IMR-90 (cell line): Measurements from ENCODE around the gene MGST2. TPM values are rescaled to one million over a fixed set of nuclear protein-coding genes. Genes with fewer than 3 reads are reported as not detected.

Experiments used
- ATAC-seq: fragments of 200-7000 bp; cut with Tn5 transposase; 2 replicates; pipeline ENCODE4 v1.9.1; 2020; ENCODE audit warnings: low read depth, mild to moderate bottlenecking, moderate library complexity
- BruUV-seq: library from RNA; stranded (reverse); fragments of 400-500 nt; replicated peaks from 2 replicates; lab custom pipeline; 2021; lab: Mats Ljungman, UMichigan
- CTCF ChIA-PET: fragments of 300-600 bp; formaldehyde crosslinking; extraction: SDS; loops from one replicate; lab custom pipeline; 2021; ENCODE audit warnings: antibody characterized with exemption; lab: Yijun Ruan, JAX
- POLR2A ChIA-PET: fragments of 300-600 bp; sonication (Branson Sonifier 250); formaldehyde crosslinking; loops from one replicate; lab custom pipeline; 2022; ENCODE audit warnings: antibody characterized with exemption; ENCODE audit not compliant: unreplicated experiment; lab: Charles Lee
- DNase-seq: peaks from one replicate; pipeline ENCODE4 v3.0.0; 2013
- H2AFZ ChIP-seq: replicated peaks from 2 replicates; pipeline ENCODE3; 2013; ENCODE audit warnings: low read length, mild to moderate bottlenecking; ENCODE audit not compliant: poor library complexity
- H2AK5ac ChIP-seq: 2 replicates; pipeline ENCODE4 v1.6.1; 2013; ENCODE audit warnings: low read depth, low read length, inconsistent platforms
- H2AK9ac ChIP-seq: replicated peaks from 2 replicates; pipeline ENCODE3; 2013; ENCODE audit warnings: mild to moderate bottlenecking, low read depth, low read length, moderate library complexity; ENCODE audit not compliant: poor library complexity
- H2BK120ac ChIP-seq: 2 replicates; pipeline ENCODE4 v1.6.1; 2013; ENCODE audit warnings: low read depth, low read length, inconsistent platforms
- H2BK15ac ChIP-seq: 3 replicates; pipeline ENCODE4 v1.6.1; 2013; ENCODE audit warnings: low read depth, low read length, inconsistent platforms
- H2BK20ac ChIP-seq: 2 replicates; pipeline ENCODE4 v1.6.1; 2013; ENCODE audit warnings: low read depth, mild to moderate bottlenecking, inconsistent platforms, low read length, moderate library complexity
- H2BK5ac ChIP-seq: 2 replicates; pipeline ENCODE4 v1.6.1; 2013; ENCODE audit warnings: mild to moderate bottlenecking, low read depth, low read length, inconsistent platforms; ENCODE audit not compliant: poor library complexity, severe bottlenecking
- H3K14ac ChIP-seq: replicated peaks from 2 replicates; pipeline ENCODE4 v1.6.1; 2013; ENCODE audit warnings: low read depth, low read length, inconsistent platforms
- H3K18ac ChIP-seq: 2 replicates; pipeline ENCODE4 v1.6.1; 2013; ENCODE audit warnings: low read depth, low read length, control low read depth
- H3K23ac ChIP-seq: 2 replicates; pipeline ENCODE4 v1.6.1; 2013; ENCODE audit warnings: low read depth, low read length, inconsistent platforms
- H3K27ac ChIP-seq: 2 replicates; pipeline ENCODE4 v1.5.1; 2013; ENCODE audit warnings: mild to moderate bottlenecking, control low read depth, low read length; ENCODE audit not compliant: insufficient read depth
- H3K27me3 ChIP-seq: 2 replicates; pipeline ENCODE4 v1.6.1; 2013; ENCODE audit warnings: low read length; ENCODE audit not compliant: control insufficient read depth, insufficient read depth
- H3K36me3 ChIP-seq: 2 replicates; pipeline ENCODE4 v1.6.1; 2013; ENCODE audit warnings: low read length, mixed read lengths; ENCODE audit not compliant: control insufficient read depth, insufficient read depth
- H3K4ac ChIP-seq: 2 replicates; pipeline ENCODE4 v1.6.1; 2013; ENCODE audit warnings: low read depth, low read length, inconsistent platforms
- H3K4me1 ChIP-seq: 2 replicates; pipeline ENCODE4 v1.6.1; 2013; ENCODE audit warnings: low read length, mixed read lengths; ENCODE audit not compliant: control insufficient read depth, insufficient read depth
- H3K4me2 ChIP-seq: 2 replicates; pipeline ENCODE4 v1.6.1; 2013; ENCODE audit warnings: low read depth, mild to moderate bottlenecking, control low read depth, low read length, moderate library complexity
- H3K4me3 ChIP-seq: 2 replicates; pipeline ENCODE4 v1.5.1; 2013; ENCODE audit warnings: low read depth, mild to moderate bottlenecking, control low read depth, low read length, moderate library complexity; ENCODE audit not compliant: insufficient read depth
- H3K56ac ChIP-seq: 2 replicates; pipeline ENCODE4 v1.6.1; 2013; ENCODE audit warnings: low read length, inconsistent platforms; ENCODE audit not compliant: insufficient read depth; ENCODE audit errors: extremely low read depth
- H3K79me1 ChIP-seq, 2 experiments: 2 replicates each; pipeline ENCODE4 v1.6.1; 2013; ENCODE audit warnings: low read length in 2 of 2, inconsistent platforms in 1 of 2, low read depth in 1 of 2
- H3K9ac ChIP-seq: 2 replicates; pipeline ENCODE4 v1.6.1; 2013; ENCODE audit warnings: low read depth, low read length, control low read depth
- H3K9me1 ChIP-seq: 2 replicates; pipeline ENCODE4 v1.6.1; 2013; ENCODE audit warnings: low read length, inconsistent platforms; ENCODE audit not compliant: insufficient read depth
- H3K9me3 ChIP-seq: 2 replicates; pipeline ENCODE4 v1.6.1; 2013; ENCODE audit warnings: low read length; ENCODE audit not compliant: control insufficient read depth, insufficient read depth
- H4K20me1 ChIP-seq: 2 replicates; pipeline ENCODE4 v1.6.1; 2013; ENCODE audit warnings: low read length, inconsistent platforms; ENCODE audit not compliant: insufficient read depth
- H4K5ac ChIP-seq: 2 replicates; pipeline ENCODE4 v1.6.1; 2013; ENCODE audit warnings: mild to moderate bottlenecking, low read depth, low read length, control low read depth
- H4K8ac ChIP-seq, 2 experiments: 2 replicates each; pipeline ENCODE4 v1.6.1; 2013; ENCODE audit warnings: low read depth in 2 of 2, low read length in 2 of 2, control low read depth in 1 of 2, inconsistent platforms in 1 of 2
- H4K91ac ChIP-seq: 2 replicates; pipeline ENCODE4 v1.6.1; 2013; ENCODE audit warnings: low read depth, low read length, inconsistent platforms; ENCODE audit not compliant: insufficient read depth
- BHLHE40 ChIP-seq: fragments of 150-350 bp; IDR thresholded peaks from 2 replicates; pipeline ENCODE4 v1.6.1; 2016; ENCODE audit warnings: mild to moderate bottlenecking, low read depth, low read length
- CEBPB ChIP-seq: IDR thresholded peaks from 2 replicates; pipeline ENCODE4 v1.6.1; 2012; ENCODE audit warnings: low read depth, low read length, improper control_type of control experiment
- FOS ChIP-seq: fragments of 150-350 bp; IDR thresholded peaks from 2 replicates; pipeline ENCODE4 v1.6.1; 2016; ENCODE audit warnings: low read depth, low read length
- MAFK ChIP-seq: IDR thresholded peaks from 2 replicates; pipeline ENCODE4 v1.6.1; 2012; ENCODE audit warnings: low read depth, low read length, improper control_type of control experiment
- MXI1 ChIP-seq: IDR thresholded peaks from 2 replicates; pipeline ENCODE4 v1.6.1; 2012; ENCODE audit warnings: low read depth, mild to moderate bottlenecking, low read length, moderate library complexity, borderline replicate concordance
- NFE2L2 ChIP-seq: fragments of 150-350 bp; IDR thresholded peaks from 2 replicates; pipeline ENCODE4 v1.6.1; 2016; ENCODE audit warnings: low read depth, mild to moderate bottlenecking, low read length
- RCOR1 ChIP-seq: IDR thresholded peaks from 2 replicates; pipeline ENCODE4 v1.6.1; 2012; ENCODE audit warnings: mild to moderate bottlenecking, low read length, improper control_type of control experiment; ENCODE audit not compliant: insufficient replicate concordance
- SMC3 ChIP-seq: fragments of 150-350 bp; IDR thresholded peaks from 2 replicates; pipeline ENCODE4 v1.6.1; 2016; ENCODE audit warnings: low read depth, mild to moderate bottlenecking, antibody characterized with exemption, low read length, moderate library complexity
- WGBS, 2 experiments: methylation state at CpG; one replicate each; pipeline versions ENCODE4 v1.1.5 to v1.1.7; 2013; ENCODE audit warnings: missing lambda C conversion rate in 2 of 2; ENCODE audit not compliant: insufficient read length in 1 of 2; ENCODE audit errors: extremely low coverage in 2 of 2; 5-methylcytosine and 5-hydroxymethylcytosine counted together
- dilution Hi-C: fragments of 300-500 bp; cut with HindIII; formaldehyde crosslinking; loops from one replicate; pipeline ENCODE4 v1.14.3; 2018; ENCODE audit warnings: low sequenced_read_pairs; ENCODE audit not compliant: unreplicated experiment
- in situ Hi-C: fragments of 300-500 bp; cut with MboI; formaldehyde crosslinking; loops from 3 replicates; pipeline ENCODE4 v1.14.3; 2019; ENCODE audit warnings: low sequenced_read_pairs, inconsistent platforms, mixed read lengths
- intact Hi-C: fragments of 100-400 bp; cut with micrococcal nuclease; formaldehyde crosslinking; loops from 2 replicates; pipeline ENCODE4 v1.10.0; 2022
- polyA plus RNA-seq, 3 experiments: library from polyadenylated mRNA; depleted of rRNA; stranded (reverse); fragments of >200 nt; gene quantifications; 2 replicates each; pipeline ENCODE4 v1.2.3, GENCODE V29; 2012; ENCODE audit warnings: low replicate concordance in 1 of 3
- total RNA-seq: library from RNA; depleted of rRNA; stranded (reverse); fragments of >200 nt; gene quantifications from 2 replicates; pipeline ENCODE4 v1.2.3, GENCODE V29; 2012
- TF ChIP-seq, protein P1 (sequence below): fragments of 150-350 bp; IDR thresholded peaks from 2 replicates; pipeline ENCODE4 v1.6.1; 2017; ENCODE audit warnings: mild to moderate bottlenecking, antibody characterized with exemption, low read length, low read depth

MGST2 gene
- total and polyA plus RNA-seq, 2 of the 4 experiments (the other 2 are of a cell fraction): 4.8 to 10.5 TPM

DNA sequence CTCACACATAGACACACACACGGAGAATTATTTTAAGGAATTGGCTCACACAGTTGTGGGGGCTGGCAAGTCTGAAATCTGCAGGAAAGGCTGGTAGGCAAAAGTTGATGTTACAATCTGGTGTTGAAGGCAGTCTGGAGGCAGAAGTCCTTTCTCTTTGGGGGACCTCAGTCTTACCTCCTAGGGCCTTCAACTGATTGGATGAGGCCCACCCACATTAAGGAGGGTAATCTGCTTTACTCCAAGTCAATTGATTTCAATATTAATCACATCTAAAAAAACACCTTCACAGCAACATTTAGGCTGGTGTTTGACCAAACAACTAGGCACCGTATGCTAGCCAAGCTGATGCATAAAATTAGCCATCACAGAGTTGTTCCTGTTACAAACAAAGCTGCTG lies 10.7 kb downstream of the MGST2 start:
- Histone ChIP-seq H3K27ac (no peak overlapping the region), H3K4me1 (no peaks in the 10 kb centered on the region), H2AK5ac (no peak overlapping the region), H2BK120ac (no peak overlapping the region), H3K9me3 (no peaks in the 10 kb centered on the region), H3K56ac (no peak overlapping the region), H4K8ac (no peak overlapping the region), H3K4me3 (no peak overlapping the region), H3K14ac (no peak overlapping the region), H2AFZ (no peak overlapping the region), H3K9ac (no peak overlapping the region), H3K4ac (no peak overlapping the region), H2BK5ac (no peak overlapping the region), H4K91ac (no peak overlapping the region), H4K20me1 (no peaks in the 10 kb centered on the region), H4K5ac (no peak overlapping the region), H3K23ac (no peak overlapping the region), H3K79me1 (no peaks in the 10 kb centered on the region), H3K4me2 (no peak overlapping the region), H3K27me3 (no peaks in the 10 kb centered on the region), H3K36me3 (no peaks in the 10 kb centered on the region), H3K9me1 (no peaks in the 10 kb centered on the region), H2AK9ac (no peak overlapping the region), H2BK20ac (no peak overlapping the region), H3K18ac (no peak overlapping the region), H2BK15ac (no peak overlapping the region)
- in situ Hi-C loops (no loop called here), dilution Hi-C loops (no loop called here), intact Hi-C loops (no loop called here)
- no peak for TF ChIP-seq MXI1
- TF ChIP-seq RCOR1: no peak
- TF ChIP-seq, protein P1, sequence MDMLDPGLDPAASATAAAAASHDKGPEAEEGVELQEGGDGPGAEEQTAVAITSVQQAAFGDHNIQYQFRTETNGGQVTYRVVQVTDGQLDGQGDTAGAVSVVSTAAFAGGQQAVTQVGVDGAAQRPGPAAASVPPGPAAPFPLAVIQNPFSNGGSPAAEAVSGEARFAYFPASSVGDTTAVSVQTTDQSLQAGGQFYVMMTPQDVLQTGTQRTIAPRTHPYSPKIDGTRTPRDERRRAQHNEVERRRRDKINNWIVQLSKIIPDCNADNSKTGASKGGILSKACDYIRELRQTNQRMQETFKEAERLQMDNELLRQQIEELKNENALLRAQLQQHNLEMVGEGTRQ: no peak
- TF ChIP-seq NFE2L2: no peak
- no peak for TF ChIP-seq SMC3
- TF ChIP-seq MAFK: no peak
- no peak for TF ChIP-seq BHLHE40
- TF ChIP-seq FOS: no peak
- no peak for TF ChIP-seq CEBPB
- CTCF ChIA-PET: no interaction called here
- no TSS peak for BruUV-seq
- POLR2A ChIA-PET: no interaction called here
- ATAC-seq (no peak), DNase-seq (no peak)
- WGBS, 2 experiments: no CpG with 5 or more reads among the region's 2 CpGs
